Mesendoderm (in vitro differentiated cells): ENCODE data around the gene IRF2.

Experiments
- DNase-seq: peaks from one replicate; pipeline ENCODE4 v3.0.0; 2013
- H2AK5ac ChIP-seq: 2 replicates; pipeline ENCODE4 v1.6.1; 2013; ENCODE audit warnings: low read length, inconsistent platforms
- H2BK120ac ChIP-seq: 2 replicates; pipeline ENCODE4 v1.6.1; 2013; ENCODE audit warnings: low read depth, mild to moderate bottlenecking, low read length, moderate library complexity, mixed read lengths
- H2BK15ac ChIP-seq: replicated peaks from 2 replicates; pipeline ENCODE4 v1.6.1; 2013; ENCODE audit warnings: low read depth, mild to moderate bottlenecking, moderate library complexity
- H2BK5ac ChIP-seq: 2 replicates; pipeline ENCODE4 v1.6.1; 2013; ENCODE audit warnings: low read length, inconsistent platforms
- H3K18ac ChIP-seq: 2 replicates; pipeline ENCODE4 v1.6.1; 2013; ENCODE audit warnings: mild to moderate bottlenecking, low read length, mixed read lengths
- H3K23ac ChIP-seq: one replicate; pipeline ENCODE4 v1.6.1; 2013; ENCODE audit warnings: low read length
- H3K27ac ChIP-seq: 2 replicates; pipeline ENCODE4 v1.5.1; 2013; ENCODE audit warnings: low read depth, mild to moderate bottlenecking, inconsistent platforms, low read length, moderate library complexity
- H3K27me3 ChIP-seq: 2 replicates; pipeline ENCODE4 v1.6.1; 2013; ENCODE audit warnings: low read length, control low read depth, mild to moderate bottlenecking, inconsistent platforms; ENCODE audit not compliant: insufficient read depth, poor library complexity
- H3K36me3 ChIP-seq: 2 replicates; pipeline ENCODE4 v1.6.1; 2013; ENCODE audit warnings: low read length, inconsistent platforms; ENCODE audit not compliant: control insufficient read depth, insufficient read depth
- H3K4ac ChIP-seq: one replicate; pipeline ENCODE4 v1.6.1; 2013; ENCODE audit warnings: low read depth, mild to moderate bottlenecking, low read length, moderate library complexity
- H3K4me1 ChIP-seq: 2 replicates; pipeline ENCODE4 v1.6.1; 2013; ENCODE audit warnings: low read depth, low read length, inconsistent platforms; ENCODE audit not compliant: control insufficient read depth
- H3K4me2 ChIP-seq: 2 replicates; pipeline ENCODE4 v1.6.1; 2013; ENCODE audit warnings: low read length
- H3K4me3 ChIP-seq: 2 replicates; pipeline ENCODE4 v1.5.1; 2013; ENCODE audit warnings: mild to moderate bottlenecking, low read length
- H3K56ac ChIP-seq: one replicate; pipeline ENCODE4 v1.6.1; 2013; ENCODE audit warnings: low read length
- H3K79me1 ChIP-seq: 2 replicates; pipeline ENCODE4 v1.6.1; 2013; ENCODE audit warnings: low read length, inconsistent platforms
- H3K79me2 ChIP-seq: 2 replicates; pipeline ENCODE4 v1.6.1; 2013; ENCODE audit warnings: mild to moderate bottlenecking, low read length; ENCODE audit not compliant: control insufficient read depth, insufficient read depth
- H3K9ac ChIP-seq: 2 replicates; pipeline ENCODE4 v1.6.1; 2013; ENCODE audit warnings: low read length, inconsistent platforms
- H4K5ac ChIP-seq: one replicate; pipeline ENCODE4 v1.6.1; 2013; ENCODE audit warnings: low read length
- H4K8ac ChIP-seq: one replicate; pipeline ENCODE4 v1.6.1; 2013; ENCODE audit warnings: low read depth, mild to moderate bottlenecking, control low read depth, low read length, moderate library complexity
- whole genome bisulfite sequencing: extraction: QIAGEN DNeasy Blood & Tissue Kit; methylation state at CpG from one replicate; pipeline ENCODE4 v1.1.7; 2013; ENCODE audit warnings: low lambda C conversion rate, missing lambda C conversion rate; ENCODE audit not compliant: insufficient coverage; ENCODE audit errors: extremely low coverage; 5-methylcytosine and 5-hydroxymethylcytosine counted together

IRF2 gene

GRCh38 chr4:184358521-184359232 is 115.7 kb downstream of the IRF2 start:
- H3K9ac ChIP-seq, result no peak overlapping the region
- no peak overlapping the region for H3K4me2 ChIP-seq
- H2BK15ac ChIP-seq, result no peak overlapping the region
- H3K4ac ChIP-seq, result no peak overlapping the region
- H3K23ac ChIP-seq, result no peak overlapping the region
- no peaks in the 10 kb centered on the region for H3K27me3 ChIP-seq
- no peak overlapping the region for H3K4me3 ChIP-seq
- H2BK5ac ChIP-seq, result no peak overlapping the region
- WGBS, result no CpG with 5 or more reads among the region's 5 CpGs
- no peaks in the 10 kb centered on the region for H3K4me1 ChIP-seq
- no peaks in the 10 kb centered on the region for H3K79me1 ChIP-seq
- no peak overlapping the region for H4K8ac ChIP-seq
- H3K27ac ChIP-seq, result no peak overlapping the region
- no peak overlapping the region for H2AK5ac ChIP-seq
- H3K18ac ChIP-seq, result no peak overlapping the region
- H4K5ac ChIP-seq, result no peak overlapping the region
- no peak for DNase-seq
- no peak overlapping the region for H3K56ac ChIP-seq
- no peaks in the 10 kb centered on the region for H3K79me2 ChIP-seq
- H2BK120ac ChIP-seq, result no peak overlapping the region
- H3K36me3 ChIP-seq, result no peaks in the 10 kb centered on the region

- no CpG with 5 or more reads among the region's 4 CpGs for WGBS
Observed at GRCh38 chr4:184357772-184358171, 116.6 kb downstream of the IRF2 start.

GRCh38 chr4:184357165-184357564 is 117.2 kb downstream of the IRF2 start:
- Histone ChIP-seq H3K18ac (no peak overlapping the region), H3K4me2 (no peak overlapping the region), H3K23ac (no peak overlapping the region), H3K9ac (no peak overlapping the region), H4K5ac (no peak overlapping the region), H3K56ac (no peak overlapping the region), H3K79me1 (no peaks in the 10 kb centered on the region), H2AK5ac (no peak overlapping the region), H3K4me3 (no peak overlapping the region), H3K36me3 (no peaks in the 10 kb centered on the region), H3K4me1 (no peaks in the 10 kb centered on the region), H3K27ac (no peak overlapping the region), H4K8ac (no peak overlapping the region), H3K4ac (no peak overlapping the region), H2BK15ac (no peak overlapping the region), H2BK5ac (no peak overlapping the region), H3K27me3 (no peaks in the 10 kb centered on the region), H2BK120ac (no peak overlapping the region), H3K79me2 (no peaks in the 10 kb centered on the region)
- no peak for DNase-seq
- no CpG with 5 or more reads among the region's 1 CpG for WGBS

More at GRCh38 chr4:184357772-184358171, 116.6 kb downstream of the IRF2 start:
- H4K5ac ChIP-seq, result no peak overlapping the region
- H2BK5ac ChIP-seq, result no peak overlapping the region
- H2BK15ac ChIP-seq, result no peak overlapping the region
- H3K4ac ChIP-seq, result no peak overlapping the region
- no peaks in the 10 kb centered on the region for H3K79me1 ChIP-seq
- no peaks in the 10 kb centered on the region for H3K79me2 ChIP-seq
- no peak overlapping the region for H3K9ac ChIP-seq
- H2BK120ac ChIP-seq, result no peak overlapping the region
- no peaks in the 10 kb centered on the region for H3K36me3 ChIP-seq
- H4K8ac ChIP-seq, result no peak overlapping the region
- H3K4me2 ChIP-seq, result no peak overlapping the region
- no peak overlapping the region for H3K4me3 ChIP-seq
- no peaks in the 10 kb centered on the region for H3K4me1 ChIP-seq
- H2AK5ac ChIP-seq, result no peak overlapping the region
- no peak for DNase-seq
- H3K27me3 ChIP-seq, result no peaks in the 10 kb centered on the region
- H3K23ac ChIP-seq, result no peak overlapping the region
- no peak overlapping the region for H3K27ac ChIP-seq
- H3K56ac ChIP-seq, result no peak overlapping the region
- H3K18ac ChIP-seq, result no peak overlapping the region

GRCh38 chr4:184356366-184356765 is 118.0 kb downstream of the IRF2 start:
- Histone ChIP-seq H3K4me2 (no peak overlapping the region), H3K27ac (no peak overlapping the region), H3K79me2 (no peaks in the 10 kb centered on the region), H3K36me3 (no peaks in the 10 kb centered on the region), H2BK15ac (no peak overlapping the region), H3K9ac (no peak overlapping the region), H2AK5ac (no peak overlapping the region), H3K4me1 (no peaks in the 10 kb centered on the region), H2BK5ac (no peak overlapping the region), H2BK120ac (no peak overlapping the region), H3K4ac (no peak overlapping the region), H4K5ac (no peak overlapping the region), H4K8ac (no peak overlapping the region), H3K27me3 (no peaks in the 10 kb centered on the region), H3K23ac (no peak overlapping the region), H3K18ac (no peak overlapping the region), H3K79me1 (no peaks in the 10 kb centered on the region), H3K56ac (no peak overlapping the region), H3K4me3 (no peak overlapping the region)
- DNase-seq, result no peak
- no CpG with 5 or more reads among the region's 7 CpGs for WGBS

GRCh38 chr4:184355857-184356256 is 118.5 kb downstream of the IRF2 start:
- no peak overlapping the region for H2BK15ac ChIP-seq
- no peak for DNase-seq

GRCh38 chr4:184355111-184355604 is 119.2 kb downstream of the IRF2 start:
- H2AK5ac ChIP-seq, result no peak overlapping the region
- no peak overlapping the region for H2BK120ac ChIP-seq
- H3K36me3 ChIP-seq, result no peaks in the 10 kb centered on the region
- no peak for DNase-seq
- no peak overlapping the region for H4K8ac ChIP-seq
- no peak overlapping the region for H3K4me2 ChIP-seq
- no peak overlapping the region for H3K56ac ChIP-seq
- no peaks in the 10 kb centered on the region for H3K79me1 ChIP-seq
- H3K4me1 ChIP-seq, result no peaks in the 10 kb centered on the region
- no peak overlapping the region for H3K27ac ChIP-seq
- no peaks in the 10 kb centered on the region for H3K79me2 ChIP-seq
- no peaks in the 10 kb centered on the region for H3K27me3 ChIP-seq
- no peak overlapping the region for H3K4ac ChIP-seq
- no peak overlapping the region for H2BK15ac ChIP-seq
- no CpG with 5 or more reads among the region's 2 CpGs for WGBS
- H3K23ac ChIP-seq, result no peak overlapping the region
- no peak overlapping the region for H3K4me3 ChIP-seq
- no peak overlapping the region for H4K5ac ChIP-seq
- H3K18ac ChIP-seq, result no peak overlapping the region
- H3K9ac ChIP-seq, result no peak overlapping the region
- H2BK5ac ChIP-seq, result no peak overlapping the region

More at GRCh38 chr4:184355857-184356256, 118.5 kb downstream of the IRF2 start:
- WGBS, result no CpG with 5 or more reads among the region's 5 CpGs
- no peak overlapping the region for H3K4me3 ChIP-seq
- H2BK120ac ChIP-seq, result no peak overlapping the region
- no peaks in the 10 kb centered on the region for H3K79me1 ChIP-seq
- H2BK5ac ChIP-seq, result no peak overlapping the region
- no peak overlapping the region for H4K8ac ChIP-seq
- H3K4me1 ChIP-seq, result no peaks in the 10 kb centered on the region
- H3K9ac ChIP-seq, result no peak overlapping the region
- no peak overlapping the region for H3K4ac ChIP-seq
- no peak overlapping the region for H3K18ac ChIP-seq
- no peak overlapping the region for H3K4me2 ChIP-seq
- H3K27me3 ChIP-seq, result no peaks in the 10 kb centered on the region
- no peaks in the 10 kb centered on the region for H3K79me2 ChIP-seq
- no peak overlapping the region for H3K23ac ChIP-seq
- H3K56ac ChIP-seq, result no peak overlapping the region
- H3K27ac ChIP-seq, result no peak overlapping the region
- H4K5ac ChIP-seq, result no peak overlapping the region
- H2AK5ac ChIP-seq, result no peak overlapping the region
- no peaks in the 10 kb centered on the region for H3K36me3 ChIP-seq
